ENCODE results near the gene ARHGEF16.

ARHGEF16 gene

GRCh38 chr1:3460672-3461131, 6.2 kb downstream of the ARHGEF16 start:
- TF ChIP-seq GATA1 (IDR thresholded peaks at IDR 0.05; ENCODE audit: low read depth, low read length) (no peak), POLR2A (IDR thresholded peaks at IDR 0.05; ENCODE audit: low read length) (no peak)
- no peak for DNase-seq

- DNase-seq: no peak
- TF ChIP-seq GATA1 (IDR thresholded peaks at IDR 0.05; ENCODE audit: low read depth, low read length): no peak
- TF ChIP-seq POLR2A (IDR thresholded peaks at IDR 0.05; ENCODE audit: low read length): no peak
Observed at GRCh38 chr1:3461238-3461933, 6.9 kb downstream of the ARHGEF16 start.

- TF ChIP-seq POLR2A (IDR thresholded peaks at IDR 0.05; ENCODE audit: low read length) (no peak), GATA1 (IDR thresholded peaks at IDR 0.05; ENCODE audit: low read depth, low read length) (no peak)
- DNase-seq: no peak
Observed at GRCh38 chr1:3461934-3462275, 7.4 kb downstream of the ARHGEF16 start.

GRCh38 chr1:3462356-3463012, 8.0 kb downstream of the ARHGEF16 start:
- DNase-seq: no peak
- TF ChIP-seq POLR2A (IDR thresholded peaks at IDR 0.05; ENCODE audit: low read length) (no peak), GATA1 (IDR thresholded peaks at IDR 0.05; ENCODE audit: low read depth, low read length) (no peak)

GRCh38 chr1:3463013-3463385, 8.5 kb downstream of the ARHGEF16 start:
- no peak for DNase-seq
- TF ChIP-seq GATA1 (IDR thresholded peaks at IDR 0.05; ENCODE audit: low read depth, low read length) (no peak), POLR2A (IDR thresholded peaks at IDR 0.05; ENCODE audit: low read length) (no peak)

GRCh38 chr1:3463408-3463863, 9.0 kb downstream of the ARHGEF16 start:
- TF ChIP-seq GATA1 (IDR thresholded peaks at IDR 0.05; ENCODE audit: low read depth, low read length) (no peak), POLR2A (IDR thresholded peaks at IDR 0.05; ENCODE audit: low read length) (no peak)
- DNase-seq: no peak

- TF ChIP-seq POLR2A (IDR thresholded peaks at IDR 0.05; ENCODE audit: low read length) (no peak), GATA1 (IDR thresholded peaks at IDR 0.05; ENCODE audit: low read depth, low read length) (no peak)
- DNase-seq: no peak
Observed at GRCh38 chr1:3463891-3464648, 9.6 kb downstream of the ARHGEF16 start.

GRCh38 chr1:3464649-3465025, 10.2 kb downstream of the ARHGEF16 start:
- DNase-seq: no peak
- TF ChIP-seq GATA1 (IDR thresholded peaks at IDR 0.05; ENCODE audit: low read depth, low read length): no peak
- TF ChIP-seq POLR2A (IDR thresholded peaks at IDR 0.05; ENCODE audit: low read length): no peak

GRCh38 chr1:3465091-3465934, 10.8 kb downstream of the ARHGEF16 start:
- no peak for DNase-seq
- no peak for TF ChIP-seq POLR2A (IDR thresholded peaks at IDR 0.05; ENCODE audit: low read length)
- no peak for TF ChIP-seq GATA1 (IDR thresholded peaks at IDR 0.05; ENCODE audit: low read depth, low read length)

GRCh38 chr1:3465935-3466321, 11.5 kb downstream of the ARHGEF16 start:
- no peak for TF ChIP-seq GATA1 (IDR thresholded peaks at IDR 0.05; ENCODE audit: low read depth, low read length)
- no peak for DNase-seq

GRCh38 chr1:3466366-3467075, 12.1 kb downstream of the ARHGEF16 start:
- TF ChIP-seq POLR2A (IDR thresholded peaks at IDR 0.05; ENCODE audit: low read length) (no peak), GATA1 (IDR thresholded peaks at IDR 0.05; ENCODE audit: low read depth, low read length) (no peak)
- DNase-seq: no peak

- TF ChIP-seq POLR2A (IDR thresholded peaks at IDR 0.05; ENCODE audit: low read length) (no peak), GATA1 (IDR thresholded peaks at IDR 0.05; ENCODE audit: low read depth, low read length) (no peak)
- no peak for DNase-seq
Observed at GRCh38 chr1:3467096-3468036, 12.9 kb downstream of the ARHGEF16 start.
